ENCODE measurements around the gene MCM9.
A peak's percentile ranks its signal among the peaks of the same experiment; 100 is the strongest.
"Not testable (repeated sequence)": the region's sequence is repeated elsewhere in the genome, so short reads cannot be mapped to it uniquely, and the experiment has no call there.

MCM9 gene

DNA sequence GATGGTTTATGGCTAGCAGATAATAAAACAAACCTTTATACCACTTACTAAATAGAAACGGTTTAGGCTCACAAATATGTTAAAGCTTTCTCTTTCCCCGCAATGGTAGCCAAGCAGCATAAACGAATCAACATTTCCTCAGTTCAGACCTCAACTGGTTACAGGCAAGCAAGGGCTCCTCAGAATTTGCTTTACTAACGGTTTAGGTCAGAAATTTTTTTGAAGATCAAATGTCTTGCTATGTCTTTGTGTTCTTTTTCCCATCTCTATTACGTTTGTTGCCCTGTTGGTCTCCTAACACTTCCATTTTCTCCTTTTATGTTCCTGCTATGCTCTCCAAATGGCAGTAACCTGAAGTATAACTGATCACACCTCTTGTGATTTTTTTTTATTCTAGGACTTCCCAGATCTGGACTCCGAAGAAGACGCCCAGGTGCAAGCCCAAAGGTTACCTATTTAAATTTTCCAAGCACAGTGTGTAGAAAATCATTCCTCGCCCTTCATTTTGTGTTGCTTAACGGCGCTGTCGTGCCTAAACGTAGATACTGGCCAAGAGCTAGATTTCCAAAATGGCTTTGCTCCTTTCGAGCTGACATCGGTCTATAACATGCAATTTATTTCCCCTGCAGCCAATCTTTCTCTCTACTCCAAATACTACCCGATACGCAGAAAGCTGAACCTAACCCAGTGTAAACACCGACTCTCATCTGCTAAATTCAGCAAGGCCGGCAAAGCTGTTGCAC is 41.7 kb downstream of the MCM9 start:
- peak; percentile 71 for DNase-seq

DNA sequence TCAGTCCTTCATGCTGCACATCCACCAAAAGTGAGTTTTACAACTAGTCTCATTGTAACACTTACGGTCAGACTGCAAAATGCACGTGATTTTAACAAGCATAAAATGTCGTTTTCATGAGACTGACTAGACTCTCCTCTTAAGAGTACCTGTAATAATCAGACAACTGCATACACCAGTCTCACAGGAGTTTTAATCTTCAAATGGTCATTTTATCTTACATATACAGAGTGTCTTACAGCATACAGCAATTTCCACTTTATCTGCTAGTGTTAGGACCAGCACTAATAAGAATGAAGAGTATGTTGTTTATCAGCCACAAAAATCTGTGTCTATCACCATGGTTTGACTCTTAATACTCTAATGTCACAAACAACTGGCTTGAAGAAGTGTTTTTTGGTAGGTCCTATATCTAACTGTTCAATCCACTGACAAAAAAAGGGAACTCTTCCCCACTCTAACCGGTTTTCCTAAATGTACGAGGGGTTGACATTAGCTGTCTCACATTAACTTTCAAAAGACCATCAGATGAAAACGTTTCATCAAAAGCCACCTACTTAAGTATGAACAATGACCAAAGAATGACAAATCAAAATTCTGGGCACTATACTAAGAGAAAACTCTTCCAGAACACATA is 42.5 kb downstream of the MCM9 start:
- DNase-seq: no peak

DNA sequence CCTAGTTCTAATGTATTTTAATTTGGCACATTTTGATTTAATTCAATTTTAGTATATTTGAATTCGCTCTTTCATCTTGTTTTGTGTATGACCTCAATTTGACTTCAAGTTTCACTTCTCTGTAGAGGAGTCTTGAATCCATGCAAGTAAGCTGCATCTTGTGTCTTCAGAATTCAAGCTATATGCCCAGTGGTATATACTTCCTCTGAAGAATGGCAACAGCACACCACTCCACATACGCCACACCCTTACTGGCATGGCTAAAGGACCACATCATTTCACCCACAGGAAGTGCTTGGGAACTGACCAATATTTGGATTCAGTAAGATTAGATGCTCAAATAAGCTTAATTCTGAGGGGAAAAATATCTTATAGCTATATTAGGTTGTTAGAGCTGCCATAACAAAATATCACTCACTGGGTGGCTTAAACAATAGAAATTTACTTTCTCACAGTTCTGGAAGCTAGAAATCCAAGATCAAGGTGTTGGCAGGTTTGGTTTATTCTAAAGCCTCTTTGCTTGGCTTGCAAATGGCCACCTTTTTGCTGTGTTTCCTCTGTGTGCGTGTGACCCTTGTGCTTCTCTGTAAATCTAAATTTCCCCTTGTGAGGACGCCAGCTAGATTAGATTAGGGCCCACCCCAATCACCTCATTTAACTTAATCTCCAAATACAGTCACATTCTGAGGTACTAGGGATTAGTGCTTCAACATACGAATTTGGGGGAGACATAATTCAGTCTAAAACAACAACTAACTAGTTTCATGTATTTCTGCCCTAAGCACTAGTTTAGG is 43.8 kb downstream of the MCM9 start:
- no peak for DNase-seq

DNA sequence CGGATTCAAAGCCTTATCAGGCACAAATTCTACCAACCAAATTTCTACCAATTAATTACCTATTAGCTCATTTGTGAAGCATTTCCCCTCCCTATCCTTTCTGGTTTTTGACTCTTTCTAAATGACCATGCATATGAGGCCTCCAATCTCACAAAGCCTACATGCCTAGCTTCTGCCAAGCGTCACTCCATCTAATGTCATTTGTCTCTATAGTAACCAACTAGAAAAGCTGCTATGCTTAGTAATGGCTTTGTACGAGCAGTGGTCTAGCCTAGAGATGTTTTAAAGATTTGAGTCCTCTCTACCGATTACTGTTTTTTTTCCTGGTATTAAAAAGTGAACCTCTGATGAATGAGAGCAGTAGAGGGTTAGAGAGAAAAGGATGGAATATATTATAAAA is 45.8 kb downstream of the MCM9 start:
- no peak for DNase-seq

DNA sequence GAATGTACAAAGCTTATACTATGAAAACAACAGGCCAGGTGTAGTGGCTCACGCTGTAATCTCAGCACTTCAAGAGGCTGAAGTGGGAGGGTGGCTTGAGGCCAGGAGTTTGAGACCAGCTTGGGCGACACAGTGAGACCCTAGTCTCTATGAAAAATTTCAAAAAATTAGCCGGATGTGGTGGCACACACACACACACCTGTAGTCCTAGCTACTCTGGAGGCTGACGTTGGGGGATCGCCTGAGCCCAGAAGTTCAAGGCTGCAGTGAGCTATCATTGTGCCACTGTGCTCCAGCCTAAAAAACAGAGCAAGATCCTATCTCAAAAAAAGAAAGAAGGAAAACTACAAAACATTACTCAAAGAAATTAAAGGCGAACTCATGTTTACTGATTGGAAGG is 48.3 kb downstream of the MCM9 start:
- no peak for DNase-seq

DNA sequence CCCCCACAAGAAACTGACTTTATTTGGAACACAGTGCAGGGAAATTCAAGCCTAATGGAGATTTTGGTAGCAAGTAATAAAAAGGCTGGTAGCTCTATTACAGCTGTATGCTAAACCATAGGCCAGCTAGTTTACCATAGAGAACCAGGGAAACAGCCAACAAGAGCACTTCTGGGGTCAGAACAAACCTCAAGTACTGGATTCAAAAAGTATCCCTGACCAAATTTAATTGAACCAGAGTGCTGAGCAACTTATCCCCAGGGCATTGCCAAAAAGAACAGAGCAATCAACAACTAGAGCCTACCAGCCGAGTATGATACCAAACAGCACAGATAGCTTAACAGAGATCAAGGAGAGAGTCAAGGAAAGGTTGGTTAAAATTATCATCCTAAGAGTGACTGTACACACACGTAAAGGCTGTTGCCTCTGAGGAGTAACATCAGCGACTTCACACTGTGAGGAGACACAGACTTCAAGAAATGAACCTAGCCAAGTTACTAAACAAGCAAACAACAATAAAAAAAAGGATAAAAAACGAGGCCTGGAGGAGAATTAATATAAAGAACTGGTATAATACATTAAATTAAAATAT is 52.5 kb downstream of the MCM9 start:
- DNase-seq: no peak

DNA sequence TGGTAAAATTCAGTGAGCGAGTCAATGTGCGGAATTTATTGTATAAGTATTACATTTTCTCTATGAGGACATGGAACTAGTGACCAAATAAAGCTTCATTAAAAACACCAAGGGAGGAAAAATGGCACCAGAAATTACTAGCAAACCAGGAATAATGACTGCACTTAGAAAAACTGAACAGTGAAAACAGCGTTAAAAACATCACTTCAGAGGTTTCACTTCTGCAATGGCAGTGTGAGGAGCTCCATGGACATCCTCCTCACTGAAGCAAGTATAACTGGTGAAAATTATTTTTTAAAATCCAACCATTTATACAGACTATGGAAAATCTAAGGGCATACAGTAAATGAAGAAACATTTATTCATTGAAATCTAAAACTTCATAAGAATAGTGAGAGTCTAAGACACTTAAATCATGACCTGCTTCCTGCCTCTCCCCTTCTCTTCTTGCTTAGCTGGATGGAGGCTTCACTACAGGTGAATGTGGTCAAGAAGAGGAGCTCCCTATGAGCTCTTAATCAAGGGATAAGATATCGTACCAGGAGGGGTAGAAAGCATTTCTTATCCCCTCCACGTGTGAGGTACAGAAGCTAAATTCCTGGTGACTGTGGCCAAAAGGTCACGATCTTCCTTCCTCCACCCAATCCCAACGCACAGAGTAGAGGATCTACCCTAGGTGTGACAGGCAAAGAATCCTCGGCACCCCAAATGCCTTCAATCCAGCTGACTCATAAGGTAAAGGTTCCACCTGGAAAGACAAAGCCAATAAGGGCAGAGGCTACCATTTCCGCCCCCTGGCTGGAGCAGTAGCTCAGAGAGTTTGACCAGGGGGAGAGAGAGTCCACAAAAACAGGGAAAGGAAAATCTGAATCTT is 53.3 kb downstream of the MCM9 start:
- no peak for DNase-seq

DNA sequence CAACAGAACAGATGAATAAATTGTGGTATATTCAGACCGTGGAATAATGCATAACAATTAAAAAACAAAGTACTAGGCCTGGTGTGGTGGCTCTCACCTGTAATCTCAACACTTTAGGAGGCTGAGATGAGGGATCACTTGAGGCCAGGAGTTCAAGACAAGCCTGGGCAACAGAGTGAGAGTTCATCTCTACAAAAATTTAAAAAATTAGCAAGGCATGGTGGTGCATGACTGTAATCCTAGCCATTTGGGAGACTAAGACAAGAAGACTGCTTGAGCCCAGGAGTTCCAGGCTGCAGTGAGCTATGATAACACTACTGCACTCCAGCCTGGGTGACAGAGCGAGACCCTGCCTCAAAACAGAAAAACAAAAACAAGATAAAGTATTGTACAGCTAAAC is 57.2 kb downstream of the MCM9 start:
- DNase-seq: no peak

DNA sequence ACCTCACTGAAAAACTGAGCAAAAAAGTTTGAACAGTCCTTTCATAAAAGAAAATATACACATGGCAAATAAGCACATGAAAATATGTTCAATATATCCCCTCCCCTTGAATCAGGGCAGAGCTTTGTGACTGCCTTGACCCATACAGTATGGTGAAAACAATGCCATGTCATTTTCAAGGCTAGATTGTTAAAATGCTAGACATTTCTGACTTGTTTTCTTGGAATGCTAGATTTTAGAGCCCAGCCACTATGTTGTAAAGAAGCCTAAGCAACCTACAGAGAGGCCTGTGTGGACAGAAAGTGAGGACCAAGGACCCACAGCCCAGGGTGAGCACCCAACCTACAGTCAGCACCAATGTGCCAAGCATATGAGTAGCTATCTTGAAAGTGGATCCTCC is 58.1 kb downstream of the MCM9 start:
- peak; percentile 38 for DNase-seq

DNA sequence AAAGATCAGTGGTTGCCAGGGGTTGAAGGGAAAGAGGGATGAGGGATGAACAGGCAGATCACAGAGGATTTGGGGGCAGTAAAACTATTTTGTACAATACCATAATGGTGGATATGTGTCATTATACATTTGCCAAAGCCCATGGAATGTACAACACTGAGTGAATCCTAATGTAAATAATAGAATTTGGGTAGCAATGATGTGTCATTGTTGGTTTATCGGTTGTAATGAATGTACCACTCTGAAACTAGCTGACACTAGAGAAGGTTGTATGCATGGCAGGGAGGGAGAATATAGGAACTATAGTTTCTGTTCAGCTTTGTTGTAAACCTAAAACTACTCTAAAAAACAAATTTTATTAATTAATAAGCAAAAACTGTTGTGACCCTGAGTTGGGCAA is 58.8 kb downstream of the MCM9 start:
- DNase-seq: peak; percentile 25

DNA sequence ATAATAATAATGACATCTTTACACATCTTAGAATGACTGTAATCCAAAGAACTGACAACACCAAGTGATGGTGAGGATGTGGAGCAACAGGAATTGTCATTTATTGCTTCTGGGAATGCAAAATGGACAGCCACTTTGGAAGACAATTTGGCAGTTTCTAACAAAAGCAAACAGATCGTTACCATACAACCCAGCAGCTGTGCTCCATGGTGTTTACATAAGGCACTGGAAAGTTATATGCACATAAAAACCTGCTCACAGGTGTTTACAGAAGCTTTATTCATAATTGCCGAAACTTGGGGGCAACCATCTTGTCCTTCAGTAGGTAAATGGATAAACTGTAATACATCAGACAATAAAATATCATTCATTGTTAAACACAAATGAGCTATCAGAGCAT is 59.3 kb downstream of the MCM9 start:
- DNase-seq: no peak

DNA sequence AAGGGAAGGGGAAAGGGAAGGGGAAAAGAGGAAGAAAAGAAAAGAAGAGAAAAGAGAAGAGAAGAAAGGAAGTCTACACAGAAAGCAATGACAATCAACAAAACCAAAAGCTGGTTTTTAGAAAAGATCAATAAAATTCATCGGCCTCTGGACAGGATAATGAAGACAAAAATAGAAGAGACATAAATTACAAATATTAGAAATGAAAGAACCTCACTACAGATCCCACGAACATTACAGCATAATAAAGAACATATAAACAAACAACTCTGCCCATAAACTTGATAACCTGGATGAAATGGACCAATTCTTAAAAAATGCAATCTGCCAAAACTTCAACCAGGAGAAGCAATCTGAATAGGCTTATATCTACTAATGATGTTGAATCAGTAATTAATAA is 61.7 kb downstream of the MCM9 start:
- DNase-seq: no peak

DNA sequence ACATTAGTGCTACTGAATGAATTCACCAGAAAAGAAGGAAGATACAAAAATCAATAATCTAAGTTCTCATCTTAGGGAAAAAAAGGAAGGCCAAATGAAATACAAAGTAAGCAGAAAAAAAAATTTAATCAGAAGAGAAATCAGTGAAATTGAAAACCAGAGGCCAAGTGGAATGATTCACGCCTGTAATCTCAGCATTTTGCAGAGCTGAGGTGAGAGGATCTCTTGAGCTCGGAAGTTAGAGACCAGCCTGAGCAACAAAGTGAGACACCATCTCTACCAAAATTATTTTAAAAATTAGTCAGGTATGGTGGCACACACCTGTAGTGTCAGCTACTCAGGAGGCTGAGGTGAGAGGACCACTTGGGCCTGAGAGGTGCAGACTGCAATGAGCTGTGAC is 62.2 kb downstream of the MCM9 start:
- DNase-seq: no peak

DNA sequence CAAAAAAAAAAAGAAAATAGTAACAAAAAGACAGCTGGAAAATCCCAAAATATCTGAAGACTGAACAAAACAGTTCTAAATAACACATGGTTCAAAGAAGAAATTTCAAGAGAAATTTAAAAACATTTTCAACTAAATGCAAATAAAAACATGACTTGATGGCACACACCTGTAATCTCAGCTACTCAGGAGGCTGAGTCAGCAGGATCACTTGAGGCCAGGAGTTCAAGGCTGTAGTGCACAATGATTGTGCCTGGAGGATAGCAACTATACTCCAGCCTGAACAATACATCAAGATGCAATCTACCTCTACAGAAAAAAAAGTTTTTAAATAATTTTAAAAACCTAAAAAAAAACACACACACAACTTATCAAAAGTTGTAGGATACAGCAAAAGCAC is 62.6 kb downstream of the MCM9 start:
- no peak for DNase-seq

DNA sequence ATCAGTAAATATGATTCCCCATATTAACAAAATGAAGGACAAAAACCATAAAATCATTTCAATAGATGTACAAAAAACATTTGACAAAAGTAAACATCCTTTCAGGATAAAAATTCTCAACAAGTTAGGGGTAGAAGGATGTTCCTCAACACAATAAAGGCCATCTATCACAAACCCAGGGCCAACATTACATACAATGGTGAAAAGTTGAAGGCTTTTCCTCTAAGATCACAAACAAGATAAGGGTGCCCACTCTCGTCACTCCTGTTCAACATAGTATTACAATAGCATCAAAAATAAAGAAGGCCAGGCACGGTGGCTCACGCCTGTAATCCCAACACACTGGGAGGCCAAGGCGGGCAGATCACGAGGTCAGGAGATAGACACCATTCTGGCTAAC is 63.6 kb downstream of the MCM9 start:
- DNase-seq: no peak

DNA sequence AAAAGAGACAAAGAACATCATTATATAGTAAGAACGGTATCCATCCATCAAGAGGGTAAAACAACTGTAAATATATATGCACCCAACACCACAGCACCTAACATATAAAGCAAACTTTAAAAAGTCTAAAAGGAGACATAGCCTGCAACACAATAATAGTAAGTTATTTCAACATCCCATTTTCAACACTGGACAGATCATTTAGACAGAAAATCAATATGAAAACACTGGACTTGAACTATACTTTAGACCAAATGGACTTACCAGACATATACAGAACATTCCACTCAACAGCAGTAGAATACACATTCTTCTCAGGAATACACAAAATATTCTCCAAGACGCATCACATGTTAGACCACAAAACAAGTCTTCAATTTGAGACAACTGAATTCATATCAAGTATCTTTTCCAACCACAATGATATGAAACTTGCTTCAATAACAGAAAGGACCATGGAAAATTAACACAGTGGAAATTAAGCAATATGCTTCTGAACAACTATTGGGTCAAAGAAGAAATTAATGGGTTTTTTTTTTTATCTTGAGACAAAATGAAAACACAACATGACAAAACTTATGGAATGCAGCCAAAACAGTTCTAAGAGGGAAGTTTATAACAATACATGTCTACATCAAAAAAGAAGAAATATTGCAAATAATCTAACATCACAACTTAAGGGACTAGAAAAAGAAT is 64.9 kb downstream of the MCM9 start:
- DNase-seq: no peak

DNA sequence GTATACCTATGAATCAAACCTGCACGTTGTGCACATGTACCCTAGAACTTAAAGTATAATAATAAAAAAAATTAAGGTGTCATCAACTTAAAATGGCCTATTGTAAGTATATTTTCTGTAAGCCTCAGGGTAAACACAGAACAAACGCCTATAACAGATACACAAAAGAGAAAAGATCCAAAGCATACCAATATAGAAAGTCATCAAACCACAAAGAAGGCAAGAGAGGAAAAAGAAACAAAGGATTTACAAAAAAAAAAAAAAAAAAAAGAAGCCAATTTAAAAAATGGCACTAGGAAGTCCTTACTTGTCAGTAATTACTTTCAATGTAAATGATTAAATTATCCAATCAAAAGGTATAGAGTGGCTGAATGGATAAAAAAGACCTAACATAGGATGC is 65.6 kb downstream of the MCM9 start:
- peak; percentile 28 for DNase-seq

DNA sequence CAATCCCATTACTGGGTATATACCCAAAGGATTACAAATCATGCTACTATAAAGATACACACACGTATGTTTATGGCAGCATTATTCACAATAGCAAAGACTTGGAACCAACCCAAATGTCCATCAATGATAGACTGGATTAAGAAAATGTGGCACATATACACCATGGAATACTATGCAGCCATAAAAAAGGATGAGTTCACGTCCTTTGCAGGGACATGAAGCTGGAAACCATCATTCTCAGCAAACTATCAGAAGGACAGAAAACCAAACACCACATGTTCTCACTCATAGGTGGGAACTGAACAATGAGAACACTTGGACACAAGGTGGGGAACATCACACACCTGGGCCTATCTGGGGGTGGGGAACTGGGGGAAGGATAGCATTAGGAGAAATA is 66.1 kb downstream of the MCM9 start:
- DNase-seq: not testable (repeated sequence)

DNA sequence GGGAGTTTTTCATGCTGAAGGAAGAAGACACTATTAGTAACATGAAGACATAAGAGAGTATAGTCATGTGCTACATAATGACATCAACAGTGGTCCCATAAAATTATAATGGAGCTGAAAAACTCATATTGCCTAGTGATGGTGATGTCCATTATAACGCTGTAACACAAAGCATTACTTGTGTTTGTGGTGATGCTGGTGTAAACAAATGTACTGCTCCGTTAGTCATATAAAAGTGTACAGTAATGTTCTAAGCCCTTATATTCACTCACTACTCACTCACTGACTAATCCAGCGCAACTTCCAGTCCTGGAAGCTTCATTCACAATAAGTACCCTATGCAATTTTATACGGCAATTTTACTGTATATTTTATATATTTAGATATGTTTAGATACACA is 67.8 kb downstream of the MCM9 start:
- no peak for DNase-seq

DNA sequence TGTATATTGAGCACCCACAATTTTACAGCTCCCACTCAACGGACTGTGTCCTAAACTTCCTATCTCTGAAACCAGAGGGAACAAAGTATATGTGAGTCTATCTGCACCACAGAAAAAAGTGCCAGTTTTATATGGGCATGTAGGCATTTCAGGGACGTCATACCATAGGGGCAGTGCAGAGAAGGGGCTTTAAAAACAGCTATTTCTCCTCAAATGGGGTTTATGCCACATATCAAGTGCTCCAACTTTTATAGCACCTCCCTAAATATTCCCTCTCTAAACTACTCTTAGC is 69.9 kb downstream of the MCM9 start:
- DNase-seq: no peak

DNA sequence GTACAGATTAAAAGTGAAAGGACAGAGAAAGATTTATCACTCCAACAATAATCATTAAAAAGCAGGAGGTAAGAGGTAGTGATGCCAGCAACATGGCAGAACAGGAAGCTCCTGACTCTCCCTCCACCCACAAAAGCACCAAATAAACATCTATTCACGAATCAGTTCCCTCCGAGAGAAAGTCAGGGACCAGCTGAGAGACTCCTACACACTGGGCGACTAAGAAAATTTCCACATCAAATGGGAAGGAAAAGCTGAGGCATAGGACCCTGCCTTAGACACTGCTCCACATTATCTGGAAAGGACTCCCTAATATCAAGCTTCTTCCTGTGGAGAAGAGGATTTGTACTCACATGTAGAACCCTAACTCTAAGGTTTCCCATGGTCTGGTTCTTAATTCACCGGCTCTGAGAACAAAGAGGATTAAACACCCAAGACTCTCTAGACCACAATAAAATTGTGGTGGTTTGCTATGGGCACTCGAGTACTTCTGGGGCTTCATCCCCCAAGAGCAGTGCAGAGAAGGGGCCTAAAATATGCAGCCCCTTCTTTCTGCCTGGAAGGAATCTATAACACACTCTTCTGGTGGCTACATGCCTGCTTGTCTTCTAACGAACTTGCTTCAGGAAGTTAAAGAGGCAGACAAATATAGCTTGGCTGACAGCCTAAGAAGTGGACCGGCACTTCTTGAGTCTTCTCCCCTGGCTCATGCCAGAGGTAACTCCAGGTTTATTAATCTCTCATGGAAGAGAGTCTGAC is 70.4 kb downstream of the MCM9 start:
- no peak for DNase-seq
